Stomach (tissue), 9 donors: ENCODE measurements around the gene DCBLD1. TPM values are rescaled to one million over a fixed set of nuclear protein-coding genes. Genes with fewer than 3 reads are reported as not detected.

Experiments used
- DNase-seq, 2 donors: peaks; one replicate each; pipeline versions ENCODE4 v3.0.0 to v3.0.0-alpha.2; 2013 to 2019
- H3K27ac ChIP-seq, 5 donors: fragments of 200-600 bp in 4 of 5; sonication (generic) in 4 of 5; one replicate each; pipeline ENCODE4 v1.5.1; 2013 to 2019; ENCODE audit warnings: mild to moderate bottlenecking in 1 of 5, moderate library complexity in 1 of 5
- H3K27me3 ChIP-seq, 3 donors: fragments of 200-600 bp; sonication (generic); one replicate each; pipeline ENCODE4 v1.5.1; 2017 to 2019; ENCODE audit warnings: mixed run types in 1 of 3
- H3K36me3 ChIP-seq, 4 donors: fragments of 200-600 bp; sonication (generic); 1 replicate in 3 of 4; 2 replicates in 1 of 4; pipeline ENCODE4 v1.5.1; 2016 to 2019
- H3K4me1 ChIP-seq, 4 donors: fragments of 200-600 bp; sonication (generic); one replicate each; pipeline ENCODE4 v1.5.1; 2016 to 2019
- H3K4me3 ChIP-seq, 4 donors: fragments of 200-600 bp; sonication (generic) in 3 of 4; one replicate each; pipeline ENCODE4 v1.5.1; 2016 to 2019; ENCODE audit warnings: mild to moderate bottlenecking in 1 of 4
- H3K9me3 ChIP-seq, 4 donors: fragments of 200-600 bp; sonication (generic); one replicate each; pipeline ENCODE4 v1.5.1; 2016 to 2019
- EP300 ChIP-seq: sonication (generic); formaldehyde crosslinking; IDR thresholded peaks from one replicate; pipeline ENCODE4 v1.6.1; 2017; ENCODE audit warnings: antibody characterized with exemption
- POLR2A ChIP-seq, 4 donors: fragments of 450-650 bp; IDR thresholded peaks; one replicate each; pipeline ENCODE4 v1.6.1; 2016; ENCODE audit warnings: antibody characterized with exemption in 4 of 4, control low read depth in 2 of 4, mild to moderate bottlenecking in 1 of 4, moderate library complexity in 1 of 4
- POLR2AphosphoS5 ChIP-seq, 3 donors: sonication (generic); formaldehyde crosslinking; IDR thresholded peaks; one replicate each; pipeline ENCODE4 v1.6.1; 2016; ENCODE audit warnings: antibody characterized with exemption in 3 of 3
- WGBS, 5 donors: extraction: QIAGEN DNeasy Blood & Tissue Kit in 3 of 5; methylation state at CpG; one replicate each; pipeline versions ENCODE4 v1.1.5 to v1.1.7; 2013 to 2018; 5-methylcytosine and 5-hydroxymethylcytosine counted together
- intact Hi-C: fragments of 100-400 bp; cut with DNase I; formaldehyde crosslinking; loops from one replicate; pipeline ENCODE4 v1.15.1; 2023; ENCODE audit warnings: low total_unique reads
- polyA plus RNA-seq, 3 donors: library from polyadenylated mRNA; stranded (reverse); fragments of 200-250 nt; gene quantifications; one replicate each; pipeline ENCODE4 v1.2.3, GENCODE V29; 2013
- total RNA-seq, 5 donors: library from RNA; depleted of rRNA; stranded (reverse); fragments of >200 nt; gene quantifications; one replicate each; pipeline versions ENCODE4 v1.1.0 to v1.2.3, GENCODE V29; 2014 to 2016
- TF ChIP-seq, protein P1 (sequence below), 7 experiments: fragments of 450-650 bp in 4 of 7; fragments of 200-600 bp in 3 of 7; sonication (generic) in 3 of 7; IDR thresholded peaks; one replicate each; pipeline ENCODE4 v1.5.1; 2016 to 2019; ENCODE audit warnings: antibody characterized with exemption in 7 of 7, control low read depth in 2 of 7, mild to moderate bottlenecking in 1 of 7
- donor health status: healthy with polysubstance abuse.
- donor health status: Bipolar disorder and iron deficiency.
- donor health status: healthy.

DCBLD1 gene
- total and polyA plus RNA-seq, 8 donors, result 3.4 to 28.5 (median 9.1) TPM

DNA sequence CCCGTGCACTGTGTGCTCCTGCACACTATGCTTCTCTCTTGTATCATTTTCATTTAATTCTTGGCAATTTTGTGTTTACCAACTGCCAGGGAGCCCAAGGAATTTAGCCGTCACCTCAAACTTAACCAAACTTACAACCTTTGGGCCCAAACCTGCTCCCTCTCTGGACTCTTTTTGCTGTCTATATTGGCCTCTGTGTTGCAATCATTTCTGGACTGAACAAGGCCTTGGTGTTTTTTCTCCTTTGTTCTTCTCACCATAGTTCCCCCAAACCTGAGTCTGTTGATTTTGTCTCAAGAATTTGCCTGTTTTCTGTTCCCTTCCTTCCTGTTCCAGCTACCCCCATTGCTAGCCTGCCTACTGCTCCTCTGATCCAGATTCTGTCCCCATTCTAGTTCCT, 19.2 kb downstream of the DCBLD1 start:
- 48 to 100% (median 68%) methylated on average over 2 of the region's 2 CpGs for WGBS, 5 donors
- Histone ChIP-seq H3K27me3 (no peaks in the 10 kb centered on the region), H3K27ac (no peak overlapping the region), H3K4me1 (peaks cover 7 to 38% (median 19%) of the 10 kb centered on the region in 4 donors), H3K36me3 (peaks cover 0 to 20% (median 15%) of the 10 kb centered on the region in 4 donors), H3K4me3 (no peak overlapping the region), H3K9me3 (no peaks in the 10 kb centered on the region)
- TF ChIP-seq EP300, result no peak
- TF ChIP-seq POLR2A (IDR thresholded peaks at IDR 0.05), result no peak
- TF ChIP-seq, protein P1, sequence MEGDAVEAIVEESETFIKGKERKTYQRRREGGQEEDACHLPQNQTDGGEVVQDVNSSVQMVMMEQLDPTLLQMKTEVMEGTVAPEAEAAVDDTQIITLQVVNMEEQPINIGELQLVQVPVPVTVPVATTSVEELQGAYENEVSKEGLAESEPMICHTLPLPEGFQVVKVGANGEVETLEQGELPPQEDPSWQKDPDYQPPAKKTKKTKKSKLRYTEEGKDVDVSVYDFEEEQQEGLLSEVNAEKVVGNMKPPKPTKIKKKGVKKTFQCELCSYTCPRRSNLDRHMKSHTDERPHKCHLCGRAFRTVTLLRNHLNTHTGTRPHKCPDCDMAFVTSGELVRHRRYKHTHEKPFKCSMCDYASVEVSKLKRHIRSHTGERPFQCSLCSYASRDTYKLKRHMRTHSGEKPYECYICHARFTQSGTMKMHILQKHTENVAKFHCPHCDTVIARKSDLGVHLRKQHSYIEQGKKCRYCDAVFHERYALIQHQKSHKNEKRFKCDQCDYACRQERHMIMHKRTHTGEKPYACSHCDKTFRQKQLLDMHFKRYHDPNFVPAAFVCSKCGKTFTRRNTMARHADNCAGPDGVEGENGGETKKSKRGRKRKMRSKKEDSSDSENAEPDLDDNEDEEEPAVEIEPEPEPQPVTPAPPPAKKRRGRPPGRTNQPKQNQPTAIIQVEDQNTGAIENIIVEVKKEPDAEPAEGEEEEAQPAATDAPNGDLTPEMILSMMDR (IDR thresholded peaks at IDR 0.05), result no peak
- TF ChIP-seq POLR2AphosphoS5 (IDR thresholded peaks at IDR 0.05), result no peak
- intact Hi-C loops, result no loop called here
- no peak for DNase-seq

DNA sequence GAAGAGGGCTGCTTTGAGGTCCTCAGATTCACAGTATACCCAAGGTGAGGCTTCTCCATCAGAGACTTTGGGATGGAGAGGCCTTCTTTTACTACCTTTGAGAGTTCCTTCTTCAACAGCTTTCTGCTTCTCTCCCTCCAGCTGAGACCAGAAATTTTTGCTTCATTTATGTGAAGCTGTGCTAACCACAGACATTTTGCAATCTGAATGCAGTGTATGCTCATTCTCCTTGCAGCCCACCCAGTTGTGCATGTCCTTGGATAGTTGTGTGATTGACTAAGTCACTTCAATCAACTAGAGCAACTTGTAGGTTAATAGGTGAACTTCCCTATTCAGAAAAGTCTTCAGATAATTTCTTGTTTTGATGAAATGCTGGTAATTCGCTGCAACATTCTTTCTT, 20.1 kb downstream of the DCBLD1 start:
- no peak for TF ChIP-seq POLR2A (IDR thresholded peaks at IDR 0.05)
- no peak for TF ChIP-seq POLR2AphosphoS5 (IDR thresholded peaks at IDR 0.05)
- TF ChIP-seq, protein P1 (IDR thresholded peaks at IDR 0.05), result no peak
- TF ChIP-seq EP300, result no peak
- Histone ChIP-seq H3K9me3 (no peaks in the 10 kb centered on the region), H3K4me3 (no peak overlapping the region), H3K4me1 (peaks cover 7 to 34% (median 17%) of the 10 kb centered on the region in 4 donors), H3K27me3 (no peaks in the 10 kb centered on the region), H3K27ac (no peak overlapping the region), H3K36me3 (peaks cover 0 to 20% (median 15%) of the 10 kb centered on the region in 4 donors)
- intact Hi-C loops, result no loop called here
- DNase-seq, result no peak
- WGBS, 5 donors, result 81 to 93% (median 89%) methylated on average over 1 of the region's 1 CpG

DNA sequence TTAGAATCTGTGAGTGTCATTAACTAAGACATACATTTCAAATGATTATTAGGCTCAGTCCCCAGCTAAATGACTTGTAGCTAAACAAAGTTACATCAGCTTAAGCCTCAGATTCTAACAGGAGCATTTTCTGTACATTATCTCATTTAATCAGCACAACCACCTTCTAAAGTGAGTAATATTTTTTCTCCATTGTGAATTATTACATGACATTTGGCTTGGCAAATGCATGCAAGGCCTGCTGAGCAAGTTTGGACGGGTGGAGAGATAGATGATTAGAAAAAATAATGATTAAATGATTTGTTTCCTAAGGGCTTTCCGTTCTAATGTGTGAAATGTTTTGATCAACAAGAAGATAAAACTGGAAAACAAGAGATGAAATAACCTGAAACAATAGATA, 20.7 kb downstream of the DCBLD1 start:
- intact Hi-C loops, result no loop called here
- no peaks in the 10 kb centered on the region for H3K27me3 ChIP-seq
- TF ChIP-seq EP300 (no peak), POLR2AphosphoS5 (IDR thresholded peaks at IDR 0.05) (no peak), POLR2A (IDR thresholded peaks at IDR 0.05) (no peak)
- TF ChIP-seq, protein P1 (IDR thresholded peaks at IDR 0.05), result no peak
- no peaks in the 10 kb centered on the region for H3K9me3 ChIP-seq
- peaks cover 0 to 20% (median 15%) of the 10 kb centered on the region in 4 donors for H3K36me3 ChIP-seq
- H3K27ac ChIP-seq, result no peak overlapping the region
- no peak overlapping the region for H3K4me3 ChIP-seq
- WGBS, 5 donors, result 32 to 57% (median 42%) methylated on average over 2 of the region's 2 CpGs
- peaks cover 5 to 28% (median 14%) of the 10 kb centered on the region in 4 donors for H3K4me1 ChIP-seq
- no peak for DNase-seq

DNA sequence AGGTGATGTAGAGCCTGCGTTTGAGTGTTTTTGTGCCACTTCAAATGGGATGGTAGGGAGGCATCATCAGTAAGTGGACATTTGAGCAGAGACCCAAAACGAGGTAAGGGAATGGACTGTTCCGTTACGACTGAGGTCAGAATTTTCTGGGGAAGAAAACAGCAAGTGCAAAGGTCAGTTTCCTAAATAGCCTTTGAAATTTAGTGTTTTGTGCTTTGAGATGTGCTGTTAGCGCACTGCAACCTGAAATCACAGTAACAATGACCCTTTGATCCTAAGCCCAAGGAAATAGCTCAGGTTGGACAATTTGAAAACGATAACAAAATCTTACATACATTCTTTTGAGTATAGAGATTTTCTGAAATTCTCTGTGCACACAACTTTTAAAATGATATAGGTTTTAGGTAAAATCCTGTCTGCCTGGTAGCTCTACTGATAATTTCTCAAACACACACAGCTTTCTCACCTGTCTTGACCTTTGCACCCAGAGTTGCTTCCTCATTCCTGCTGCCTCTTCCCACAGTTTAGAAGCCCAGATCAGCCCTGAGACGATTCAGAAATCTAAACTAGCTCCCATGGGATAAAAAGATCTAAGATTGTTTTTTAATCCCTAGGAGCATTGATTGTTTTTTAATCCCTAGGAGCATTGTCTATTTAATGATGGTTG, 22.1 kb downstream of the DCBLD1 start:
- intact Hi-C loops, result no loop called here
- Histone ChIP-seq H3K27ac (no peak overlapping the region), H3K36me3 (peaks cover 0 to 20% (median 18%) of the 10 kb centered on the region in 4 donors), H3K9me3 (no peaks in the 10 kb centered on the region), H3K4me3 (no peak overlapping the region), H3K27me3 (no peaks in the 10 kb centered on the region), H3K4me1 (peaks cover 0 to 19% (median 9%) of the 10 kb centered on the region in 4 donors)
- no peak for DNase-seq
- TF ChIP-seq, protein P1 (IDR thresholded peaks at IDR 0.05), result no peak
- TF ChIP-seq POLR2A (IDR thresholded peaks at IDR 0.05) (no peak), EP300 (no peak), POLR2AphosphoS5 (IDR thresholded peaks at IDR 0.05) (no peak)
- WGBS, 5 donors, result 71 to 81% (median 80%) methylated on average over 7 of the region's 7 CpGs
